GM23338 (cell line): ENCODE data around the gene SLC51A. TPM values are rescaled to one million over a fixed set of nuclear protein-coding genes. Genes with fewer than 3 reads are reported as not detected.

Experiments used
- ATAC-seq: fragments of 200-7000 bp; cut with Tn5 transposase; 3 replicates; pipeline ENCODE4 v1.9.1; 2020
- DNase-seq: peaks from one replicate; pipeline ENCODE4 v3.0.0-alpha.2; 2015; ENCODE audit warnings: low spot score
- H2AFZ ChIP-seq: fragments of 200-600 bp; sonication (generic); 2 replicates; pipeline ENCODE4 v1.8.0; 2016; ENCODE audit warnings: antibody characterized with exemption, mild to moderate bottlenecking, moderate library complexity
- H3F3A ChIP-seq: fragments of 200-600 bp; sonication (generic); replicated peaks from 2 replicates; pipeline ENCODE4 v1.8.0; 2017; ENCODE audit warnings: antibody characterized with exemption, mixed run types, low read depth
- H3K27ac ChIP-seq: fragments of 200-600 bp; sonication (generic); 2 replicates; pipeline ENCODE4 v1.6.1; 2016; ENCODE audit warnings: low read depth
- H3K27me3 ChIP-seq: fragments of 200-600 bp; sonication (generic); 2 replicates; pipeline ENCODE4 v1.8.0; 2016; ENCODE audit warnings: mild to moderate bottlenecking, mixed run types, moderate library complexity; ENCODE audit not compliant: insufficient read depth
- H3K36me3 ChIP-seq: fragments of 200-600 bp; sonication (generic); 2 replicates; pipeline ENCODE4 v1.8.0; 2016; ENCODE audit warnings: mild to moderate bottlenecking; ENCODE audit not compliant: insufficient read depth
- H3K4me1 ChIP-seq: fragments of 200-600 bp; sonication (generic); 2 replicates; pipeline ENCODE4 v1.8.0; 2016; ENCODE audit warnings: mild to moderate bottlenecking, moderate library complexity; ENCODE audit not compliant: insufficient read depth
- H3K4me2 ChIP-seq: fragments of 200-600 bp; sonication (generic); 2 replicates; pipeline ENCODE4 v1.7.1; 2017; ENCODE audit warnings: mixed run types
- H3K4me3 ChIP-seq: fragments of 200-600 bp; sonication (generic); 2 replicates; pipeline ENCODE4 v1.6.1; 2016; ENCODE audit warnings: mixed run types
- H3K79me2 ChIP-seq: fragments of 200-600 bp; sonication (generic); replicated peaks from 2 replicates; pipeline ENCODE4 v1.8.0; 2017; ENCODE audit warnings: mild to moderate bottlenecking; ENCODE audit not compliant: insufficient read depth
- H3K9me2 ChIP-seq: fragments of 200-600 bp; sonication (generic); 2 replicates; pipeline ENCODE4 v1.8.0; 2017; ENCODE audit not compliant: insufficient read depth
- H4K20me1 ChIP-seq: fragments of 200-600 bp; sonication (generic); replicated peaks from 2 replicates; pipeline ENCODE4 v1.8.0; 2017; ENCODE audit warnings: mild to moderate bottlenecking; ENCODE audit not compliant: insufficient read depth
- H3K27ac Mint-ChIP-seq: 2 replicates; pipeline ENCODE4 v1.8.0; 2020; ENCODE audit warnings: inconsistent platforms, mild to moderate bottlenecking, moderate library complexity, mixed read lengths
- H3K27me3 Mint-ChIP-seq: 3 replicates; pipeline ENCODE4 v1.8.0; 2022; ENCODE audit warnings: low read depth, mild to moderate bottlenecking, moderate library complexity, mixed read lengths, inconsistent platforms; ENCODE audit not compliant: insufficient read depth, poor library complexity
- H3K36me3 Mint-ChIP-seq: 3 replicates; pipeline ENCODE4 v1.8.0; 2021; ENCODE audit warnings: low read depth, mild to moderate bottlenecking, inconsistent platforms, moderate library complexity, mixed read lengths
- H3K4me1 Mint-ChIP-seq: 3 replicates; pipeline ENCODE4 v1.8.0; 2020; ENCODE audit warnings: mild to moderate bottlenecking, inconsistent platforms, mixed read lengths
- H3K4me3 Mint-ChIP-seq: 3 replicates; pipeline ENCODE4 v1.8.0; 2021; ENCODE audit warnings: moderate library complexity, mild to moderate bottlenecking, inconsistent platforms, mixed read lengths
- H3K9me3 Mint-ChIP-seq: 3 replicates; pipeline ENCODE4 v1.8.0; 2020; ENCODE audit warnings: moderate library complexity, mild to moderate bottlenecking, inconsistent platforms, mixed read lengths
- CREB1 ChIP-seq: fragments of 250-450 bp; sonication (Bioruptor Pico); IDR thresholded peaks from 2 replicates; pipeline ENCODE4 v1.5.0; 2020; ENCODE audit warnings: low read depth, mild to moderate bottlenecking, moderate library complexity
- EZH2 ChIP-seq: fragments of 200-600 bp; sonication (generic); IDR thresholded peaks from one replicate; pipeline ENCODE4 v1.8.0; 2017; ENCODE audit warnings: antibody characterized with exemption, mild to moderate bottlenecking, low read depth; ENCODE audit not compliant: unreplicated experiment
- NANOG ChIP-seq: IDR thresholded peaks from 2 replicates; pipeline ENCODE4 v1.6.1; 2016; ENCODE audit warnings: antibody characterized with exemption, borderline replicate concordance
- POLR2AphosphoS5 ChIP-seq: IDR thresholded peaks from 2 replicates; pipeline ENCODE4 v1.6.1; 2016; ENCODE audit warnings: antibody characterized with exemption, low read depth
- REST ChIP-seq: IDR thresholded peaks from one replicate; pipeline ENCODE4 v1.6.1; 2018; ENCODE audit warnings: antibody characterized with exemption; ENCODE audit not compliant: unreplicated experiment
- ZNF114 ChIP-seq: fragments of 250-450 bp; sonication (Bioruptor Pico); IDR thresholded peaks from 2 replicates; pipeline ENCODE4 v1.5.0; 2020; ENCODE audit warnings: mild to moderate bottlenecking, moderate library complexity
- ZNF331 ChIP-seq: fragments of 250-450 bp; sonication (Bioruptor Pico); IDR thresholded peaks from 2 replicates; pipeline ENCODE4 v1.5.0; 2020; ENCODE audit warnings: low read depth, mild to moderate bottlenecking, moderate library complexity
- polyA plus RNA-seq: library from polyadenylated mRNA; unstranded; fragments of >200 nt; fragmentation: Nextera tagmentation; extraction: Ambion mirVana; gene quantifications from 2 replicates; pipeline ENCODE4 v1.2.1, GENCODE V29; 2016
- total RNA-seq: library from RNA; depleted of rRNA; stranded (reverse); fragments of >200 nt; shearing (Covaris generic); gene quantifications from 2 replicates; pipeline ENCODE4 v1.2.3, GENCODE V29; 2014
- TF ChIP-seq, protein P1 (sequence below): fragments of 250-450 bp; sonication (Bioruptor Pico); IDR thresholded peaks from 2 replicates; pipeline ENCODE4 v1.5.0; 2020; ENCODE audit warnings: mild to moderate bottlenecking, moderate library complexity
- TF ChIP-seq, protein P2 (sequence below), 2 experiments: fragments of 200-600 bp in 1 of 2; sonication (generic) in 1 of 2; conservative IDR thresholded peaks; 2 replicates each; pipeline versions ENCODE4 v1.5.1 to v1.6.1; 2016 to 2017; ENCODE audit warnings: antibody characterized with exemption in 2 of 2, low read depth in 2 of 2, mild to moderate bottlenecking in 2 of 2, moderate library complexity in 1 of 2

The SLC51A gene
- total and polyA plus RNA-seq, 2 experiments from 2014 or later = 4.0 to 6.7 TPM

DNA sequence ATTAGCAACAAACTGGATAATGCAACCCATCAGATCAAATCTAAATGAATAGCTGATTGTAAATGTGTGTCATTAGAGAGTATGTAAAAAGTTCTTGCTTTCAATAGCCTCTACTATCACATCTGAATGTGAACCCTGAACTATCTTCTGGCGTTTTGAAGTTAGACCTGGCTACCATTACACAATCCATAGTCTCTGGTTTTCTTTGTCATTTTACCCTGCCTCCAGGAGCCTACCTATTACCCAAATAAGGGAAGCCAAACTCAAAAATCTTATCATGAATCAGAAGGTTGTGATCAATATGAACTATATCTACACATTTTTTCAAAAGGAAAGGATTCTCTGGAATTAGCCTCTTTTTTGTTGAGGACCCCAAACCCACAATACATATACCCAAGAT lies 39.4 kb downstream of the SLC51A start:
- Histone ChIP-seq H3K36me3 (0 out of 2 replicates have a peak, but pooled peaks cover under 1% of the 10 kb centered on the region), H4K20me1 (no peaks in the 10 kb centered on the region), H3K4me3 (no peak overlapping the region), H2AFZ (no peak overlapping the region), H3K27me3 (no peaks in the 10 kb centered on the region), H3K4me1 (no peaks in the 10 kb centered on the region), H3K79me2 (peaks cover 4% of the 10 kb centered on the region), H3K4me2 (no peak overlapping the region), H3K9me2 (no peaks in the 10 kb centered on the region), H3F3A (peaks cover 4% of the 10 kb centered on the region; the same call in 1 of the 2 replicates), H3K27ac (no peak overlapping the region)
- TF ChIP-seq EZH2 (no peak), REST (no peak), POLR2AphosphoS5 (no peak), ZNF331 (CRISPR knock-in tag) (no peak), NANOG (no peak), ZNF114 (CRISPR knock-in tag) (no peak), CREB1 (CRISPR knock-in tag) (no peak)
- TF ChIP-seq, protein P1, sequence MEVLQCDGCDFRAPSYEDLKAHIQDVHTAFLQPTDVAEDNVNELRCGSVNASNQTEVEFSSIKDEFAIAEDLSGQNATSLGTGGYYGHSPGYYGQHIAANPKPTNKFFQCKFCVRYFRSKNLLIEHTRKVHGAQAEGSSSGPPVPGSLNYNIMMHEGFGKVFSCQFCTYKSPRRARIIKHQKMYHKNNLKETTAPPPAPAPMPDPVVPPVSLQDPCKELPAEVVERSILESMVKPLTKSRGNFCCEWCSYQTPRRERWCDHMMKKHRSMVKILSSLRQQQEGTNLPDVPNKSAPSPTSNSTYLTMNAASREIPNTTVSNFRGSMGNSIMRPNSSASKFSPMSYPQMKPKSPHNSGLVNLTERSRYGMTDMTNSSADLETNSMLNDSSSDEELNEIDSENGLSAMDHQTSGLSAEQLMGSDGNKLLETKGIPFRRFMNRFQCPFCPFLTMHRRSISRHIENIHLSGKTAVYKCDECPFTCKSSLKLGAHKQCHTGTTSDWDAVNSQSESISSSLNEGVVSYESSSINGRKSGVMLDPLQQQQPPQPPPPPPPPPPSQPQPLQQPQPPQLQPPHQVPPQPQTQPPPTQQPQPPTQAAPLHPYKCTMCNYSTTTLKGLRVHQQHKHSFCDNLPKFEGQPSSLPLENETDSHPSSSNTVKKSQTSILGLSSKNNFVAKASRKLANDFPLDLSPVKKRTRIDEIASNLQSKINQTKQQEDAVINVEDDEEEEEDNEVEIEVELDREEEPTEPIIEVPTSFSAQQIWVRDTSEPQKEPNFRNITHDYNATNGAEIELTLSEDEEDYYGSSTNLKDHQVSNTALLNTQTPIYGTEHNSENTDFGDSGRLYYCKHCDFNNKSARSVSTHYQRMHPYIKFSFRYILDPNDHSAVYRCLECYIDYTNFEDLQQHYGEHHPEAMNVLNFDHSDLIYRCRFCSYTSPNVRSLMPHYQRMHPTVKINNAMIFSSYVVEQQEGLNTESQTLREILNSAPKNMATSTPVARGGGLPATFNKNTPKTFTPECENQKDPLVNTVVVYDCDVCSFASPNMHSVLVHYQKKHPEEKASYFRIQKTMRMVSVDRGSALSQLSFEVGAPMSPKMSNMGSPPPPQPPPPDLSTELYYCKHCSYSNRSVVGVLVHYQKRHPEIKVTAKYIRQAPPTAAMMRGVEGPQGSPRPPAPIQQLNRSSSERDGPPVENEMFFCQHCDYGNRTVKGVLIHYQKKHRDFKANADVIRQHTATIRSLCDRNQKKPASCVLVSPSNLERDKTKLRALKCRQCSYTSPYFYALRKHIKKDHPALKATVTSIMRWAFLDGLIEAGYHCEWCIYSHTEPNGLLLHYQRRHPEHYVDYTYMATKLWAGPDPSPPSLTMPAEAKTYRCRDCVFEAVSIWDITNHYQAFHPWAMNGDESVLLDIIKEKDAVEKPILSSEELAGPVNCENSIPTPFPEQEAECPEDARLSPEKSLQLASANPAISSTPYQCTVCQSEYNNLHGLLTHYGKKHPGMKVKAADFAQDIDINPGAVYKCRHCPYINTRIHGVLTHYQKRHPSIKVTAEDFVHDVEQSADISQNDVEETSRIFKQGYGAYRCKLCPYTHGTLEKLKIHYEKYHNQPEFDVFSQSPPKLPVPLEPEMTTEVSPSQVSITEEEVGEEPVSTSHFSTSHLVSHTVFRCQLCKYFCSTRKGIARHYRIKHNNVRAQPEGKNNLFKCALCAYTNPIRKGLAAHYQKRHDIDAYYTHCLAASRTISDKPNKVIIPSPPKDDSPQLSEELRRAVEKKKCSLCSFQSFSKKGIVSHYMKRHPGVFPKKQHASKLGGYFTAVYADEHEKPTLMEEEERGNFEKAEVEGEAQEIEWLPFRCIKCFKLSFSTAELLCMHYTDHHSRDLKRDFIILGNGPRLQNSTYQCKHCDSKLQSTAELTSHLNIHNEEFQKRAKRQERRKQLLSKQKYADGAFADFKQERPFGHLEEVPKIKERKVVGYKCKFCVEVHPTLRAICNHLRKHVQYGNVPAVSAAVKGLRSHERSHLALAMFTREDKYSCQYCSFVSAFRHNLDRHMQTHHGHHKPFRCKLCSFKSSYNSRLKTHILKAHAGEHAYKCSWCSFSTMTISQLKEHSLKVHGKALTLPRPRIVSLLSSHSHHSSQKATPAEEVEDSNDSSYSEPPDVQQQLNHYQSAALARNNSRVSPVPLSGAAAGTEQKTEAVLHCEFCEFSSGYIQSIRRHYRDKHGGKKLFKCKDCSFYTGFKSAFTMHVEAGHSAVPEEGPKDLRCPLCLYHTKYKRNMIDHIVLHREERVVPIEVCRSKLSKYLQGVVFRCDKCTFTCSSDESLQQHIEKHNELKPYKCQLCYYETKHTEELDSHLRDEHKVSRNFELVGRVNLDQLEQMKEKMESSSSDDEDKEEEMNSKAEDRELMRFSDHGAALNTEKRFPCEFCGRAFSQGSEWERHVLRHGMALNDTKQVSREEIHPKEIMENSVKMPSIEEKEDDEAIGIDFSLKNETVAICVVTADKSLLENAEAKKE (CRISPR knock-in tag) = no peak
- TF ChIP-seq, protein P2, sequence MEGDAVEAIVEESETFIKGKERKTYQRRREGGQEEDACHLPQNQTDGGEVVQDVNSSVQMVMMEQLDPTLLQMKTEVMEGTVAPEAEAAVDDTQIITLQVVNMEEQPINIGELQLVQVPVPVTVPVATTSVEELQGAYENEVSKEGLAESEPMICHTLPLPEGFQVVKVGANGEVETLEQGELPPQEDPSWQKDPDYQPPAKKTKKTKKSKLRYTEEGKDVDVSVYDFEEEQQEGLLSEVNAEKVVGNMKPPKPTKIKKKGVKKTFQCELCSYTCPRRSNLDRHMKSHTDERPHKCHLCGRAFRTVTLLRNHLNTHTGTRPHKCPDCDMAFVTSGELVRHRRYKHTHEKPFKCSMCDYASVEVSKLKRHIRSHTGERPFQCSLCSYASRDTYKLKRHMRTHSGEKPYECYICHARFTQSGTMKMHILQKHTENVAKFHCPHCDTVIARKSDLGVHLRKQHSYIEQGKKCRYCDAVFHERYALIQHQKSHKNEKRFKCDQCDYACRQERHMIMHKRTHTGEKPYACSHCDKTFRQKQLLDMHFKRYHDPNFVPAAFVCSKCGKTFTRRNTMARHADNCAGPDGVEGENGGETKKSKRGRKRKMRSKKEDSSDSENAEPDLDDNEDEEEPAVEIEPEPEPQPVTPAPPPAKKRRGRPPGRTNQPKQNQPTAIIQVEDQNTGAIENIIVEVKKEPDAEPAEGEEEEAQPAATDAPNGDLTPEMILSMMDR (conservative IDR thresholded peaks at IDR 0.05; ENCODE audit: low read depth in 2 of 2) = no peak
- Mint-ChIP-seq H3K36me3 (peaks cover 3% of the 10 kb centered on the region), H3K27ac (no peak overlapping the region), H3K9me3 (no peaks in the 10 kb centered on the region), H3K4me3 (no peak overlapping the region), H3K4me1 (no peaks in the 10 kb centered on the region), H3K27me3 (no peaks in the 10 kb centered on the region)
- no peak for DNase-seq
- no peak for ATAC-seq
